Coronary artery (tissue), 2 donors: ENCODE results near the gene OR4C3.
"Not testable (repeated sequence)": the region's sequence is repeated elsewhere in the genome, so short reads cannot be mapped to it uniquely, and the experiment has no call there.

Experiments
- DNase-seq: peaks from one replicate; pipeline ENCODE4 v3.0.0-alpha.2; 2017; ENCODE audit warnings: low spot score
- H3K27ac ChIP-seq, 2 donors: fragments of 200-600 bp; sonication (generic); one replicate each; pipeline ENCODE4 v1.5.1; 2016 to 2019
- H3K4me3 ChIP-seq: fragments of 200-600 bp; sonication (generic); 2 replicates; pipeline ENCODE4 v1.5.1; 2016; ENCODE audit warnings: mild to moderate bottlenecking, moderate library complexity
- TF ChIP-seq, protein P1 (sequence below): fragments of 200-600 bp; sonication (generic); IDR thresholded peaks from one replicate; pipeline ENCODE4 v1.5.1; 2019; ENCODE audit warnings: antibody characterized with exemption

OR4C3 gene

DNA sequence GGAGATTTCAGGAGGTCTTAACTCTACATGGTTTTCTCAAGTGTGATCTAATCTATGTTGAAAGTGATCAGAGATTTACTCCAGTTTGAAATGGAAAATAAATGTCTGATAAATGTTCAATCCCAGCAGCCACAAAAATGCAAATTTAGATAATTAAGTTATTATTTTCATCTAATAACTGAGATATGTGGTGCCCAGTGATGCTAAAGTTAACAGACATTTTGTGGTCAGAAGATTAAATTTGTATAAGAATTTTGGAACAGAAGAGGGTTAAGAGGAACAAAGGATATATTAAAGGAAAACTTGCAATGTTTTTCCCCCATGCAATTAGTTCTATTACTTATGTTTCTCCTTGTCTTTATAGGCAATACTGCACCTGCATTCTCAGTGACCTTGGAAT, at the start of gene OR4C3:
Gene OR4C3, plus strand, starts transcription at position 301 of the 400 bp plus-strand sequence. CDS start 102 bp downstream, outside the sequence.
- DNase-seq, H3K4me3 ChIP-seq, H3K27ac ChIP-seq: not testable (repeated sequence)

DNA sequence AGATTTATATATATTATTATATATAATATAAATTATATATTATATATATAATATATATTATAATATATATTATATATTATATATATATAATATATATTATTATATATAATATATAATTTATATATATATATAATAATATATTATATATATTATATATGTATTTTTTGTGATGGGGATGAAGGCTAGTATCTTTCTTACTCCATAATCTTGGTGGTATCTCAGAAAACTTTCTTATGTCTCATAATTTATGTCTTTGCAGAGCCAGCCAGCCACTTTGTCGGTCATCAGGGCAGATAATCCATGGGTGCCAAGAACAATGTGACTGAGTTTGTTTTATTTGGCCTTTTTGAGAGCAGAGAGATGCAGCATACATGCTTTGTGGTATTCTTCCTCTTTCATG, 18.8 kb upstream of the OR4C3 start, which contains the start of gene OR4S1:
Gene OR4S1, plus strand, starts transcription at position 301 of the 400 bp plus-strand sequence. Its CDS starts 0 bp downstream, at position 301.
- H3K27ac ChIP-seq = no peak within 1 kb of the TSS
- H3K4me3 ChIP-seq = no peak within 1 kb of the TSS
- TF ChIP-seq, protein P1, sequence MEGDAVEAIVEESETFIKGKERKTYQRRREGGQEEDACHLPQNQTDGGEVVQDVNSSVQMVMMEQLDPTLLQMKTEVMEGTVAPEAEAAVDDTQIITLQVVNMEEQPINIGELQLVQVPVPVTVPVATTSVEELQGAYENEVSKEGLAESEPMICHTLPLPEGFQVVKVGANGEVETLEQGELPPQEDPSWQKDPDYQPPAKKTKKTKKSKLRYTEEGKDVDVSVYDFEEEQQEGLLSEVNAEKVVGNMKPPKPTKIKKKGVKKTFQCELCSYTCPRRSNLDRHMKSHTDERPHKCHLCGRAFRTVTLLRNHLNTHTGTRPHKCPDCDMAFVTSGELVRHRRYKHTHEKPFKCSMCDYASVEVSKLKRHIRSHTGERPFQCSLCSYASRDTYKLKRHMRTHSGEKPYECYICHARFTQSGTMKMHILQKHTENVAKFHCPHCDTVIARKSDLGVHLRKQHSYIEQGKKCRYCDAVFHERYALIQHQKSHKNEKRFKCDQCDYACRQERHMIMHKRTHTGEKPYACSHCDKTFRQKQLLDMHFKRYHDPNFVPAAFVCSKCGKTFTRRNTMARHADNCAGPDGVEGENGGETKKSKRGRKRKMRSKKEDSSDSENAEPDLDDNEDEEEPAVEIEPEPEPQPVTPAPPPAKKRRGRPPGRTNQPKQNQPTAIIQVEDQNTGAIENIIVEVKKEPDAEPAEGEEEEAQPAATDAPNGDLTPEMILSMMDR = no peak
- no peak for DNase-seq

DNA sequence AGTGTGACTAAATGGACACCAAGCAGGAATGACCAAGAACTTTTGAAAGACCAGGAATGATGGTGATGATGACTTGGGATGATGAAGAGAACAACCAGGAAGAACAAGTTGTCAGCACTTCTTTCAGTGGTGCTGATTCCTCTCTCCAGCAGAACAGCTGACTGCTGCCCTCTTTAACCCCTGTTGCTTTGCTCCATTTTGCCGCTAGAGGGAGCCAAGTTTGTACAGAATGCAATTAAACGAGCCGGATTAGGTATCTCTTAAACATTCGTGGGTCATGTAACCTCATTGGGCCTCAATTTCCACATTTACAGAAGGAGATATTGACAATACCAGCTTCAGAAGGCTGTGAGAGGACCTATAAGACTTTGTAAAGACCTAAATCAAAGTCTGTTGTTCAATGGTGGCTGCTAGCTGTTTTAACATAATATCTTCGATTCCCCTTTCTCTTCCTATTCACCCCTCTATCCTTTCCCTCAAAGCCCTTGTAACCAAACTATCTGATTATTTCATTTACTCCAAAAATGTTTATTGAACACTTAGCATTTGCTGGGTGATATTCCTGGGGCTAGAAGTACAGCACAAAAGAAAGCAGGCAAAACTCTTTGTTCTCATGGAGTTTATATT, 16.8 kb upstream of the OR4C3 start:
- no peak for DNase-seq
- TF ChIP-seq, protein P1 = peak; percentile 25
- H3K27ac ChIP-seq = no peak overlapping the region
- no peak overlapping the region for H3K4me3 ChIP-seq

DNA sequence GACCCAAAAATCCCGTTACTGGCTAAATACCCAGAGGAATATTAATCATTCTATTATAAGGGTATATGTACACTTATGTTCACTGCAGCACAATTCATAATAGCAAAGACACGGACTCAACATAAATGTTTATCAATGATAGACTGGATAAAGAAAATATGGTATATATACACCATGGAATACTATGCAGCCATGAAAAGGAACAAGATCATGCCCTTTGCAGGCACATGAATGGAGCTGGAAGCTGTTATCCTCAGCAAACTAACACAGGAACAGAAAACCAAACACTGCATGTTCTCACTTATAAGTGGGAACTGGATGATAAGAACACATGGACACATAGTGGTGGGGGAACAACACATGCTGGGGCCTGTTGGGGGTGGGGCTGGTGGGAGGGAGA, 11.1 kb upstream of the OR4C3 start:
- H3K4me3 ChIP-seq, H3K27ac ChIP-seq, DNase-seq: not testable (repeated sequence)

DNA sequence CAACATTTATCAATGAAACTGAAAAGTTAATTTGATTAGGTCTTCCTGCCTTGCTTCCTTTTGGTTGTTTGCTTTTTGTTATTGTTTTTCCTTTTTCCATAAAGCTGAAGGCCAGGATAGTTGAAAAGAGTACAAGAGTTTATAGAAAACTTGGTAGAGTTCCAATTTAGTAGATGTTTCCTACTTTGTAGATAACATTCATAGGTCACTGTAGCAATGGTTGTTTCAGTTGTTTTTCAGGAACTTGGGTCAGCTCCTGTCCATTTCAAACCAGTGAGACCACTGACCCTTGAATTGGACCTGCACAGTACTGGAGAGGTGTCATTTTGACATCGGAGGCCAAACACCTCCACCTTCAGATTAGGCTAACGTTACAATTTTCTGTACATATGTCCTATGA, 4.9 kb upstream of the OR4C3 start:
- not testable (repeated sequence) for H3K27ac ChIP-seq, DNase-seq, H3K4me3 ChIP-seq

DNA sequence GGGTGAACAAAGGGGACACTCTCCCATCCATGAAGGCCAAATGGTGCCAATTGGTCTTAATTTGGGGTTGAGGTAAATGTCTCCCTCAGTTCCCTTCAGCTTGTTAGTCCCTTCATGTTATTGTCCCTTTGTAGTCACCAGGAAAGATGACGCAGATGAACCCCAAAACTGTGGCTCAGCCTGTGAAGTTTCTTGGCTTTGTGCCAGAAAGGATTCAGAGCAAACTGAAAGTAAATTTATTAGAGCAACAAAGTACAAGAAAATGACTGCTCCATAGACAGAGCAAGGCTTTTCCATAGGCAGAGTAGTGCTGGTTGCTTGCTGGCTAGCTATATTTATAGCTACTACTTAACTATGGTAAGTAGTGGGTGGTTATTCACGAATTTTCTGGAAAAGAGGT, 16.7 kb downstream of the OR4C3 start:
- no peak for DNase-seq

DNA sequence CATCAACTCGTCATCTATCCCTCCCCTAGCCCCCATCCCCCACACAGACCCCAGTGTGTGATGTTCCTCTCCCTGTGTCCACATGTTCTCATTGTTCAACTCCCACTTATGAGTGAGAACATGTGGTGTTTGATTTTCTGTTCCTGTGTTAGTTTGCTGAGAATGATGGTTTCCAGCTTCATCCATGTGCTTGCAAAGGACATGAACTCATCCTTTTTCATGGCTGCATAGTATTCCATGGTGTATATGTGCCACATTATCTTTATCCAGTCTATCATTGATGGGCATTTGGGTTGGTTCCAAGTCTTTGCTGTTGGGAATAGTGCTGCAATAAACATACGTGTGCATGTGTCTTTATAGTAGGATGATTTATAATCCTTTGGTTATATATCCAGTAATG, 17.8 kb downstream of the OR4C3 start:
- DNase-seq, H3K4me3 ChIP-seq: not testable (repeated sequence)

More for the DNA sequence above, 16.7 kb downstream of the OR4C3 start:
- TF ChIP-seq, protein P1 = no peak
- Histone ChIP-seq H3K27ac (no peak overlapping the region), H3K4me3 (no peak overlapping the region)

DNA sequence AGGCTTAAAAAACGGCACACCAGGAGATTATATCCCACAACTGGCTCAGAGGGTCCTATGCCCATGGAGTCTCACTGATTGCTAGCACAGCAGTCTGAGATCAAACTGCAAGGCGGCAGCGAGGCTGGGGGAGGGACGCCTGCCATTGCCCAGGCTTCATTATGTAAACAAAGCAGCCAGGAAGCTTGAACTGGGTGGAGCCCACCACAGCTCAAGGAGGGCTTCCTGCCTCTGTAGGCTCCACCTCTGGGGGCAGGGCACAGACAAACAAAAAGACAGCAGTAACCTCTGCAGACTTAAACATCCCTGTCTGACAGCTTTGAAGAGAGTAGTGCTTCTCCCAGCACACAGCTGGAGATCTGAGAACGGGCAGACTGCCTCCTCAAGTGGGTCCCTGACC, 21.6 kb downstream of the OR4C3 start:
- H3K4me3 ChIP-seq, DNase-seq, H3K27ac ChIP-seq: not testable (repeated sequence)

More for the DNA sequence above, 17.8 kb downstream of the OR4C3 start:
- not testable (repeated sequence) for H3K27ac ChIP-seq

DNA sequence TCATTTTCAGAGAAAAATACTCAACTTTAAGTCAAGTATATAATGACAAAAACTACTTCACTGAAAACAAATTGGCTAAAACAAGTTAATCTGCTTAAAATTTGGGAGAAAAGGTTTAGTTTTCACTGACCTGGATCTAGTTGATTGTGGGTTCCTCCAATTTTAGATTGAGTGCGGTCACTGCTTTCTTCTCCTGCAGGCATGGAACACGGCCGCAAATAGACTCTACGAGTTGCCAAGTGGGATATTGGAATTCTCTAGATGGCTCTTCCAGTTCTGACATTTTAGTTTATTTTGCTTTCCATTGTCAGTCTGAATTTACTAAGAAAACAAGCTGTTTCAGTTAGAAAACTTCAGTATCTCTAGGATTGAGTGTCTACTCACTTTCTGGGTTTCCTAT, 29.3 kb downstream of the OR4C3 start:
- Histone ChIP-seq H3K4me3 (no peak overlapping the region), H3K27ac (no peak overlapping the region)
- DNase-seq = no peak
- TF ChIP-seq, protein P1 = no peak

DNA sequence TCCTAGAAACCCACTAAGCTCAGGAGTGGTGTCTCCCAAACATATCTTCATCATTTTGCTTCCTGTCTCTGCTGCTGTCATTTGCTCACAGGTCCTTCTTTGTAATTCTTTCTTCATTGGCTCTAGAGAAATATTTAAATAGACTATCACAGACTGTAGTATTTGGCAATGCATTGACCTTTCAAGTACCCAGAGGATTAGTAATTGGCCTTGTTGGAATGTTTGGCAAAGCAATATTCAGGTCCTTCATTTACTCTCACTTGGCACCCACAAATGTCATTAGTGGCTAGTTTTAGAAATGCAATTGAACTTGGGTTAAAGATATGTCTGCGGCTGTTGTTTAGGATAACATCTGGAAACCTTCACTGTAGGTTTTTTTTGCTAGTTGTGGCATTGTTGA, 30.0 kb downstream of the OR4C3 start:
- TF ChIP-seq, protein P1 = no peak
- H3K27ac ChIP-seq = no peak overlapping the region
- no peak overlapping the region for H3K4me3 ChIP-seq
- no peak for DNase-seq

DNA sequence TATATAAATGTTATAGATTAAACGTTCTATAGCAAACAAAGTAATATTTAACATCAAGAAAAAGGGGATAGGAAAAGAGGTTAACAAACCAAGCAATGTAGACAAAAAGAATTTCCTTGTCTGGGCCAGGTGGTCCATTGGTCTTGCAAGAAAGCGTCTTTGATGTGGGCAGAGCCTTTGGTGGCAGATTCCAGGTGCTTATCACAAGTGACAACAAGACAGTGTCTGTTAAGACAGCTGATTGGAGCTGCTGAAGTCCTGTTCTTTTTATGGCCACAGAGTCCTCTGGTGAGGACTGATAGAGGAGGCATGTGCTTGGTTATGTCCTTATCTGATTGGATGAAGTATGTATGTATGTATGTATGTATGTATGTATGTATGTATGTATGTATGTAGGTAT, 36.6 kb downstream of the OR4C3 start:
- H3K4me3 ChIP-seq, H3K27ac ChIP-seq, DNase-seq: not testable (repeated sequence)
